GM13977 (cell line): Measurements from ENCODE around the gene PLPP6.

Source experiments
- DNase-seq: peaks from one replicate; pipeline ENCODE4 v3.0.0; 2012; ENCODE audit warnings: low spot score
- CTCF ChIP-seq: IDR thresholded peaks from 2 replicates; pipeline ENCODE4 v1.5.1; 2012; ENCODE audit warnings: mild to moderate bottlenecking, control low read depth; ENCODE audit not compliant: insufficient read depth; ENCODE audit errors: extremely low read depth, missing control alignments
- in situ Hi-C: fragments of 300-500 bp; cut with MboI; formaldehyde crosslinking; loops from one replicate; pipeline ENCODE4 v1.12.0; 2022; ENCODE audit warnings: low sequenced_read_pairs, low pct_unique_long_range_greater_than_20kb, mixed read lengths, inconsistent platforms; ENCODE audit not compliant: unreplicated experiment

PLPP6 gene

DNA sequence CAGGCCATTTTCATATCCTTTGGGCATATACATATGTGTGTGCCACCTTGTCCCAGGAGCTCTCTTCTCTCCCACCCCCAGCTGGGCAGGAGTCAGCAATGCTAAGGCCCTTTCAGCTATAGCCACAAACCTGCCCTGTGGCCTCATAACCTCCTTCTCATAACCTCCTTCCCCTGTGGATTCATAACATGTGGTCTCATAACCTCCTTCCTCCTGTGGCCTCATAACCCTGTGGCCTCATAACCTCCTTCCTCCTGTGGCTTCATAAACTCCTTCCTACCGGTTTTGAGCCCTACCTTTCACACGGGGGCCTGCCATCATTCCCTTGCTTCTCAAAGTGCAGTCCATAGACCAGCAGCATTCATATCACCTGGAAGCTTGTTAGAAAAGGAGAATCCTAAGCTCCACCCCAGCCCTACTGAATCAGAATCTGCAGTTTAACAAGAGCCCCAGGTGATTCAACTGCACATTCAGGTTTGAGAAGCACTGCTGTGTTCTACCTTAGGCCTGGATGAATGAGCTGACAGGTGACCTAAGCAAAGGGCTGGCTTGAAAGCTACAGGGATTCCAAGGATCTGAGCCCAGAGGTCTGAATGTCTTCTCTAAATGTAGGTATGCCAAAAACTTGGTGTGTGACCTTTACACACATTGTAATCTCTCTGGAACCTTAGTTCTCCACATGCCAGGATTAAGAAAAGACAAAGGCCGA is 41.9 kb upstream of the PLPP6 start:
- no peak for DNase-seq
- TF ChIP-seq CTCF, result no peak
- in situ Hi-C loops, result no loop called here

- no peak for TF ChIP-seq CTCF
- in situ Hi-C loops, result no loop called here
- DNase-seq, result no peak
These were observed 41.1 kb upstream of the PLPP6 start for GRCh38 chr9:4620881-4621555.

- TF ChIP-seq CTCF, result no peak
- in situ Hi-C loops, result no loop called here
- DNase-seq, result no peak
These were observed 40.1 kb upstream of the PLPP6 start for GRCh38 chr9:4622016-4622415.

DNA sequence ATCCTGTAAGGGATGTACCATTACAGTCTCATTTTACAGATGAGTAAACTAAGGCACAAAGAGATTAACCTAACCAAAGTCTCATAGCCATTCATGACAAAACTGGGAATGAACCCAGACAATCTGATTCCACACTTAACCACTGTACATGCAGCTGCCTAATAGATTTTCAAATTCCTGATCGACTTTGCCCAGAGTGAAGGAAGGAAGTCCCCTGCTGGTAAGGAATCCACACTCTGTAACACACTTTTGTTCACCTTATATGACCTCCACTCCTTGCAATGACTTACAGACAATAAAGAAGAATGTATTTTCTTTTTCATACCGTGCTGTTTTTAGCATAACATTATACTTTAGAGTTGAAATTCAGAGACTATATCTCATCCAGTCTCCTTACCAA is 31.3 kb upstream of the PLPP6 start:
- no peak for DNase-seq
- in situ Hi-C loops, result no loop called here
- TF ChIP-seq CTCF, result no peak

DNA sequence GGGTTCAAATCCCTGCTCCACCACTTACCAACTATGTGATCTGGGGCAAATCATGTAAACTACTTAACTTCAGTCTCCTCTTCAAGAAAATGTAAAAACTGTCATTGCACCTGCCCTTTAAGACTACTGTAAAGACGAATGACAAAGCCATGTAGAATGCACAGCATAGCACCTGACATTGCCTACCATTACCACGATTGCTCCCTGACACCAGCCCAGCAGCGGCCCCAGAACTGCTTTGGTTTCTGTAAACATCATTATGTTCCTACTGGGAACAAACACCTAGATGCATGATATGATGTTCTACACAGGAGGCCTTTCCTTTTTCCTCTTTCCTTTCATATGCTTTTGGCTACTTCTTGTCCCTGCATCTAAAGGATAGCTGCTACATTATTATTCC is 23.1 kb upstream of the PLPP6 start:
- DNase-seq, result no peak
- in situ Hi-C loops, result no loop called here
- TF ChIP-seq CTCF, result no peak

- in situ Hi-C loops, result no loop called here
- no peak for TF ChIP-seq CTCF
- no peak for DNase-seq
These were observed 22.7 kb upstream of the PLPP6 start for GRCh38 chr9:4639420-4639819.
